Measurements from ENCODE around the gene PLEKHG3.

DNA sequence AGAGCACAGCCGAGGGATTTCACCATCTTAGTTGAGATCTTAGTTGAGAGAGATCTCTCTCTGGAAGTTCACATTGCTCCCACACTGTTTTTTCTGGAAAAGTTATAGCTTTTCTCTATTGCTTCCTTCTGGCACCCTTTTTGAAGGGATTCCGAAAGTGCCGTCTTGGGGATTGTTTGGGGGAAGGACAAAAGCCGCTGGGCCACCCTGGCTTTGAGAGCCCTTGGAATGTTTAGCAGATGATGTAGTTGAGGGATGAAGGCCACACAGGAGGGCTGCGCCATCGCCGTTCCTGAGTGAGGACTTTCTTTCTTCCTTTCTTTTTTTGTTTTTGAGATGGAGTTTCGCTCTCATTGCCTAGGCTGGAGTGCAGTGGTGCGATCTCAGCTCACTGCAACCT lies 17.7 kb downstream of the PLEKHG3 start:
- TF ChIP-seq, protein P1, sequence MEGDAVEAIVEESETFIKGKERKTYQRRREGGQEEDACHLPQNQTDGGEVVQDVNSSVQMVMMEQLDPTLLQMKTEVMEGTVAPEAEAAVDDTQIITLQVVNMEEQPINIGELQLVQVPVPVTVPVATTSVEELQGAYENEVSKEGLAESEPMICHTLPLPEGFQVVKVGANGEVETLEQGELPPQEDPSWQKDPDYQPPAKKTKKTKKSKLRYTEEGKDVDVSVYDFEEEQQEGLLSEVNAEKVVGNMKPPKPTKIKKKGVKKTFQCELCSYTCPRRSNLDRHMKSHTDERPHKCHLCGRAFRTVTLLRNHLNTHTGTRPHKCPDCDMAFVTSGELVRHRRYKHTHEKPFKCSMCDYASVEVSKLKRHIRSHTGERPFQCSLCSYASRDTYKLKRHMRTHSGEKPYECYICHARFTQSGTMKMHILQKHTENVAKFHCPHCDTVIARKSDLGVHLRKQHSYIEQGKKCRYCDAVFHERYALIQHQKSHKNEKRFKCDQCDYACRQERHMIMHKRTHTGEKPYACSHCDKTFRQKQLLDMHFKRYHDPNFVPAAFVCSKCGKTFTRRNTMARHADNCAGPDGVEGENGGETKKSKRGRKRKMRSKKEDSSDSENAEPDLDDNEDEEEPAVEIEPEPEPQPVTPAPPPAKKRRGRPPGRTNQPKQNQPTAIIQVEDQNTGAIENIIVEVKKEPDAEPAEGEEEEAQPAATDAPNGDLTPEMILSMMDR (IDR thresholded peaks at IDR 0.05), result no peak
- no peak for TF ChIP-seq ZFX (IDR thresholded peaks at IDR 0.05; ENCODE audit: borderline replicate concordance)

Measured in 22Rv1 (cell line).